IPS DF 19.7 (cell line): Measurements from ENCODE around the gene CALML5.

ENCODE experiments used
- DNase-seq: peaks from one replicate; pipeline ENCODE4 v3.0.0-alpha.2; 2013; ENCODE audit warnings: low read depth, low spot score

CALML5 gene

GRCh38 chr10:5499493-5500140 lies at the start of gene CALML5:
Gene CALML5 (minus strand): TSS chr10:5499570. CDS start chr10:5499438, 132 bp downstream.
- no peak for DNase-seq

GRCh38 chr10:5547931-5548660 lies 48.7 kb upstream of the CALML5 start:
- DNase-seq = no peak

- no peak for DNase-seq
Measured at GRCh38 chr10:5547681-5547930, 48.2 kb upstream of the CALML5 start.

GRCh38 chr10:5546891-5547680 lies 47.7 kb upstream of the CALML5 start:
- no peak for DNase-seq

- DNase-seq = no peak
Measured at GRCh38 chr10:5545778-5546710, 46.7 kb upstream of the CALML5 start.

GRCh38 chr10:5545426-5545777 lies 46.0 kb upstream of the CALML5 start:
- DNase-seq = no peak

GRCh38 chr10:5545011-5545410 lies 45.6 kb upstream of the CALML5 start:
- DNase-seq = no peak

- DNase-seq = no peak
Measured at GRCh38 chr10:5544216-5544805, 44.9 kb upstream of the CALML5 start.

GRCh38 chr10:5543623-5544022 lies 44.3 kb upstream of the CALML5 start:
- no peak for DNase-seq

GRCh38 chr10:5542100-5542499 lies 42.7 kb upstream of the CALML5 start:
- DNase-seq = no peak

- no peak for DNase-seq
Measured at GRCh38 chr10:5540891-5541290, 41.5 kb upstream of the CALML5 start.

- DNase-seq = no peak
Measured at GRCh38 chr10:5540080-5540479, 40.7 kb upstream of the CALML5 start.

- DNase-seq = no peak
Measured at GRCh38 chr10:5538892-5539651, 39.7 kb upstream of the CALML5 start.

- no peak for DNase-seq
Measured at GRCh38 chr10:5538446-5538845, 39.1 kb upstream of the CALML5 start.

- DNase-seq = no peak
Measured at GRCh38 chr10:5537684-5538083, 38.3 kb upstream of the CALML5 start.

- no peak for DNase-seq
Measured at GRCh38 chr10:5536486-5537081, 37.2 kb upstream of the CALML5 start.

GRCh38 chr10:5534880-5535856 lies 35.8 kb upstream of the CALML5 start:
- no peak for DNase-seq

- DNase-seq = no peak
Measured at GRCh38 chr10:5534051-5534821, 34.9 kb upstream of the CALML5 start.
